Choroid plexus epithelial cell (primary cell): ENCODE results near the gene ERC1.

ENCODE experiments used
- DNase-seq: peaks from one replicate; pipeline ENCODE4 v3.0.0-alpha.2; 2010; ENCODE audit warnings: low read depth
- H3K4me3 ChIP-seq: 2 replicates; pipeline ENCODE4 v1.5.1; 2011; ENCODE audit warnings: low read depth, mild to moderate bottlenecking, control low read depth, low read length, moderate library complexity
- TF ChIP-seq, protein P1 (sequence below): conservative IDR thresholded peaks from 2 replicates; pipeline ENCODE4 v1.5.1; 2011; ENCODE audit warnings: low read depth, mild to moderate bottlenecking, control low read depth, inconsistent platforms, low read length, moderate library complexity

ERC1 gene

DNA sequence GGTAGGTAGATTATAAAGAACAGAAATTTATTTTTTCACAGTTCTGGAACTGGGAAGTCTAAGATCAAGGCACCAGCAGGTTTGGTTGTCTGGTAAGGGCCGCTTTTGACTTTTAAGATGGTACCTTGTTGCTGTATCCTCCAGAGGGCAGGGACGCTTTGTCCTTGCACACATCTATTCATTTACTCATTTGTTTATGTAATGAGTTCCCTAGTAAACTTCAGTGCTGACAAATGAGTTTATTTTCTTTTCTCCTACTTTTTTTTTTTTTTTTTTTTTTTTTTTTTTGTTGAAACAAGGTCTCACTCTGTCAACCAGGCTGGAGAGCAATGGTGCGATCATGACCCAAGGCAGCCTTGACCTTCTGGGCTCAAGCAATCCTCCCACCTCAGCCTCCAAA is 407.6 kb downstream of the ERC1 start:
- no peak overlapping the region for H3K4me3 ChIP-seq
- peak; percentile 52 for DNase-seq
- TF ChIP-seq, protein P1, sequence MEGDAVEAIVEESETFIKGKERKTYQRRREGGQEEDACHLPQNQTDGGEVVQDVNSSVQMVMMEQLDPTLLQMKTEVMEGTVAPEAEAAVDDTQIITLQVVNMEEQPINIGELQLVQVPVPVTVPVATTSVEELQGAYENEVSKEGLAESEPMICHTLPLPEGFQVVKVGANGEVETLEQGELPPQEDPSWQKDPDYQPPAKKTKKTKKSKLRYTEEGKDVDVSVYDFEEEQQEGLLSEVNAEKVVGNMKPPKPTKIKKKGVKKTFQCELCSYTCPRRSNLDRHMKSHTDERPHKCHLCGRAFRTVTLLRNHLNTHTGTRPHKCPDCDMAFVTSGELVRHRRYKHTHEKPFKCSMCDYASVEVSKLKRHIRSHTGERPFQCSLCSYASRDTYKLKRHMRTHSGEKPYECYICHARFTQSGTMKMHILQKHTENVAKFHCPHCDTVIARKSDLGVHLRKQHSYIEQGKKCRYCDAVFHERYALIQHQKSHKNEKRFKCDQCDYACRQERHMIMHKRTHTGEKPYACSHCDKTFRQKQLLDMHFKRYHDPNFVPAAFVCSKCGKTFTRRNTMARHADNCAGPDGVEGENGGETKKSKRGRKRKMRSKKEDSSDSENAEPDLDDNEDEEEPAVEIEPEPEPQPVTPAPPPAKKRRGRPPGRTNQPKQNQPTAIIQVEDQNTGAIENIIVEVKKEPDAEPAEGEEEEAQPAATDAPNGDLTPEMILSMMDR = peak; percentile 25

DNA sequence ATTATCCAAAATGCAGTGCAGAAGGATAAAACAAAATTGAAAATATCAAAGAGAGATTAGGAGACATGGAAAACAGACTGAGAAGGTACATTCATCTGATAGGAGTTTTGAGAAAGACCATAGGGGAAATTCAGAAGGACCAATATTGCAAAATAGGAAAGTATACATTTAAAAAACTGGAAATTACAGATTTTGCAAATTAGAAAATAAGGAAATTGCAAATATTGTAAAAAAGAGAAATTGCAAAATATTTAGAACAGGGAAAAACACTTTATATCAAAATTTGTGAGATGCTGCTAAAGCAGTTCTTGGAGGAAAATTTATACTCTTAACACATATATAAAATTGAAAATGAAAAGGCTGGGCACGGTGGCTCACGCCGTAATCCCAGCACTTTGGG is 410.9 kb downstream of the ERC1 start:
- no peak for DNase-seq
- no peak overlapping the region for H3K4me3 ChIP-seq
- TF ChIP-seq, protein P1 = no peak

DNA sequence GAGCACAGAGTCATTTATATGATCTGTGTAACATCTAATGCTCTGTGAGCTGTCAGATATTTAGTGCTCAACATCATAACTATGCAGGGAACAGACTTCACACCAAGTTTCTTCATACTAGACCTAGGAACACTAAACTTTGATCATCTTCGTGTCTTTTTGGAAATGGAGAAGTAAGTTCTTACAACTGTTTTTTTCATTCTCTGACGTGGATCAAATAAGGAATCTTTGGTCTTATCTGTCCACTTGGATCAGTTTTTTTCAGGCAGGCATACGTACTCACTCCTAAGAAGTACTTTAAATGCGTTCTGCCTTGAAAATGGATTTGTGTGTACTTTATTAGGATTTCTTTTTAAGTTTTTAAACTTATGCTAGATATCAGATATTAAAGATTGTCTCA is 412.4 kb downstream of the ERC1 start:
- no peak for DNase-seq
- TF ChIP-seq, protein P1 = no peak
- H3K4me3 ChIP-seq = no peak overlapping the region

DNA sequence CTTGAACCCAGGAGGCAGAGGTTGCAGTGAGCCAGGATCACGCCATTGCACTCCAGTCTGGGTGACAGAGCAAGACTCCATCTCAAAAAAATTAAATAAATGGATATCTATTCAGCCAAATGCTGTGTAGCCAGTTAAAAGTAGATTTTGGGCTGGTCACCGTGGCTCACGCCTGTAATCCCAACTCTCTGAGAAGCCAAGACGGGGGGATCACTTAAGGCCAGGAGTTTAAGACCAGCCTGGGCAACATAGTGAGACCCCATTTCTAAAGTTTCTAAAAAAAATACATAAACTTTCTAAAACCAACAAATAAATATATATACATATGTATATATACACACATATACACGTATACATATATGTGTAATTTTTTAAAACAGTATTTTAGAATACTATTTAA is 414.6 kb downstream of the ERC1 start:
- H3K4me3 ChIP-seq = no peak overlapping the region
- DNase-seq = no peak
- TF ChIP-seq, protein P1 = no peak

DNA sequence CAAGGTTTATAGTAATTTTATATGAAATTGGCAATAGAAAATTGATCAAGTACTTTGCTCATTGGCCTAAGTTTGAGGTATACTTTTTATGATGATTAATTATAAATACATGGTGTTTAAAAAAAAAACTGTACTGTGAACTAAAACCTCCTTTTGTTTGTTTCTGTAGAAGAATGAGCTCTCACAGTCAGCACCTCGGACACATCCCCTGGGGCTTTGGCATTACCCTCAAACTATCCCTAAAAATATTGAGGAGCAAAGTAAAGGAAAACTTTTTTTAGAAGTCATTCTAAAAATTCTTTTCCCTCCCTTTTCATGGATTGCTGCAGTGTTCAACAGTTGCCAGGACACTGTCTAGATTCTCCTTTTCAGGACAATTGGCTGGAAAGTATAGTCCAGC is 419.8 kb downstream of the ERC1 start:
- DNase-seq = no peak
- TF ChIP-seq, protein P1 = no peak

DNA sequence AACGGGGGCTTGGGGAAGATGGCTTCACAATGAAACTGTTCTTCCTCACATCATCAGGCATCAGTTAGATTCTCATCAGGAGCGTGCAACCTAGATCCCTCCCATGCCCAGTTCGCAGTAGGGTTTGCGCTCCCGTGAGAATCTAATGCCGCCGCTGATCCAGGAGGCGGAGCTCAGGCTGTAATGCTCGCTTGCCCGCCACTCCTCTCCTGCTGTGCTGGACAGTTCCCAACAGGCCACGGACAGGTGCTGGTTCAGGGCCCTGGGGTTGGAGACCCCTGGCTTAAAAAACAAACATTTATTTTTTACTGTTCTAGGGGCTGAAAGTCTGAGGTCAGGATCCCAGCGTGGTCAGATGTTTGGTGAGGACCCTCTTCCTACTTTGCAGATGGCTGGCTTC is 422.9 kb downstream of the ERC1 start:
- no peak for DNase-seq
- TF ChIP-seq, protein P1 = no peak
- H3K4me3 ChIP-seq = no peak overlapping the region

More for the DNA sequence above, 419.8 kb downstream of the ERC1 start:
- H3K4me3 ChIP-seq = no peak overlapping the region

DNA sequence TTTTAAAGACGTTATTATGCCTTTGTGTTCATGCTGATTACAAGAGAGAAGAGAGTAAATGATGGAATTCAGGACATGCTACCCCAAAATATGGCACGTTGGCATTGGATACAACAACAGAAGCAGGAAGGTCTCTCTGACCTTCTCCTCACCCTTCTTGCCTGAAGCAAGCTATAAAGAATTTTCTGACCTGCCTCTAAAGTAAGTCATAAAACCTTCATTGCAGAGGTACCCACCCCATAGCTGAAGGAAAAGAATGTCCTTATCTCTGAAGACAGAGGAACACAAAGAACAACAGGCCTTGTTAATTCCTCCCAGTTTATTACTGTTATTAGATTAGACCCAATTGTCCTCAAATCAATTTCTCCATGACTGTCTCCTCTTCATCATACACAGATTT is 427.1 kb downstream of the ERC1 start:
- TF ChIP-seq, protein P1 = no peak
- H3K4me3 ChIP-seq = no peak overlapping the region

More for the DNA sequence above, 427.1 kb downstream of the ERC1 start:
- no peak for DNase-seq
